SK-N-SH (cell line): ENCODE measurements around the gene CCDC185. TPM values are rescaled to one million over a fixed set of nuclear protein-coding genes. Genes with fewer than 3 reads are reported as not detected.

Experiments used
- CTCF ChIA-PET: fragments of 300-600, 350-600 bp; formaldehyde crosslinking; extraction: SDS; loops from one replicate; lab custom pipeline; 2021; lab: Yijun Ruan, JAX
- POLR2A ChIA-PET: fragments of 350-600 bp; sonication (Branson Sonifier 250); formaldehyde crosslinking; extraction: SDS; loops from one replicate; lab custom pipeline; 2020; ENCODE audit warnings: antibody characterized with exemption, inconsistent platforms; lab: Yijun Ruan, JAX
- DNase-seq: peaks from one replicate; pipeline ENCODE4 v3.0.0; 2012
- H2AFZ ChIP-seq: fragments of 200-600 bp; sonication (generic); 2 replicates; pipeline ENCODE4 v1.8.1; 2016; ENCODE audit warnings: antibody characterized with exemption, mild to moderate bottlenecking, low read depth
- H3F3A ChIP-seq: fragments of 200-600 bp; sonication (generic); replicated peaks from 2 replicates; pipeline ENCODE3; 2016; ENCODE audit warnings: antibody characterized with exemption, mild to moderate bottlenecking; ENCODE audit not compliant: insufficient read depth
- H3K27ac ChIP-seq, 2 experiments: fragments of 200-500 bp in 1 of 2; fragments of 200-600 bp in 1 of 2; sonication (Bioruptor generic) in 1 of 2; sonication (generic), shearing (Covaris generic) in 1 of 2; 2 replicates each; pipeline versions ENCODE4 v1.5.1 to v1.6.1; 2014 to 2016; ENCODE audit warnings: low read depth in 2 of 2, inconsistent platforms in 1 of 2, low read length in 1 of 2, mild to moderate bottlenecking in 1 of 2, mixed read lengths in 1 of 2
- H3K27me3 ChIP-seq: fragments of 200-600 bp; sonication (generic), shearing (Covaris generic); 2 replicates; pipeline ENCODE4 v1.6.1; 2016; ENCODE audit warnings: mixed run types; ENCODE audit not compliant: insufficient read depth
- H3K36me3 ChIP-seq, 2 experiments: fragments of 200-500 bp in 1 of 2; fragments of 200-600 bp in 1 of 2; sonication (Bioruptor generic) in 1 of 2; sonication (generic) in 1 of 2; replicated peaks in 1 of 2; 2 replicates each; pipeline versions ENCODE3 to v1.5.1; 2014 to 2016; ENCODE audit warnings: low read length in 1 of 2, mild to moderate bottlenecking in 1 of 2; ENCODE audit not compliant: insufficient read depth in 2 of 2, control insufficient read depth in 1 of 2
- H3K4me1 ChIP-seq, 2 experiments: fragments of 200-500 bp in 1 of 2; fragments of 200-600 bp in 1 of 2; sonication (Bioruptor generic) in 1 of 2; sonication (generic), shearing (Covaris generic) in 1 of 2; 2 replicates each; pipeline versions ENCODE4 v1.5.1 to v1.6.1; 2014 to 2016; ENCODE audit warnings: low read depth in 1 of 2, low read length in 1 of 2, mixed run types in 1 of 2; ENCODE audit not compliant: insufficient read depth in 2 of 2, control insufficient read depth in 1 of 2
- H3K4me2 ChIP-seq: fragments of 200-600 bp; sonication (generic), shearing (Covaris generic); 2 replicates; pipeline ENCODE4 v1.6.1; 2017; ENCODE audit warnings: mixed run types
- H3K4me3 ChIP-seq, 2 experiments: fragments of 200-500 bp in 1 of 2; fragments of 200-600 bp in 1 of 2; sonication (Bioruptor generic) in 1 of 2; sonication (generic), shearing (Covaris generic) in 1 of 2; 2 replicates each; pipeline versions ENCODE4 v1.5.1 to v1.8.1; 2014 to 2016; ENCODE audit warnings: low read depth in 2 of 2, inconsistent platforms in 1 of 2, low read length in 1 of 2, mild to moderate bottlenecking in 1 of 2, mixed read lengths in 1 of 2, moderate library complexity in 1 of 2
- H3K79me2 ChIP-seq: fragments of 200-600 bp; sonication (generic); 2 replicates; pipeline ENCODE4 v1.8.1; 2017; ENCODE audit warnings: mild to moderate bottlenecking; ENCODE audit not compliant: insufficient read depth
- H3K9ac ChIP-seq: fragments of 200-600 bp; sonication (generic); 2 replicates; pipeline ENCODE4 v1.6.1; 2017; ENCODE audit warnings: mixed run types
- H3K9me2 ChIP-seq: fragments of 200-600 bp; sonication (generic); 2 replicates; pipeline ENCODE4 v1.6.1; 2017; ENCODE audit warnings: mixed run types
- H3K9me3 ChIP-seq: fragments of 200-600 bp; sonication (generic); 2 replicates; pipeline ENCODE4 v1.6.1; 2017; ENCODE audit warnings: mixed run types, mild to moderate bottlenecking, moderate library complexity
- H4K20me1 ChIP-seq: fragments of 200-600 bp; sonication (generic); 2 replicates; pipeline ENCODE4 v1.6.1; 2017; ENCODE audit warnings: mild to moderate bottlenecking, mixed run types; ENCODE audit not compliant: insufficient read depth
- EZH2phosphoT487 ChIP-seq: fragments of 200-600 bp; sonication (generic); IDR thresholded peaks from 2 replicates; pipeline ENCODE4 v1.6.1; 2017; ENCODE audit warnings: low read depth, mixed run types, mild to moderate bottlenecking, antibody characterized with exemption, moderate library complexity, borderline replicate concordance
- FOXM1 ChIP-seq: IDR thresholded peaks from 2 replicates; pipeline ENCODE4 v1.4.0; 2012; ENCODE audit warnings: low read depth, mild to moderate bottlenecking
- NFIC ChIP-seq: IDR thresholded peaks from 2 replicates; pipeline ENCODE4 v1.4.0; 2012; ENCODE audit warnings: borderline replicate concordance
- NRF1 ChIP-seq: IDR thresholded peaks from 2 replicates; pipeline ENCODE4 v1.6.1; 2012; ENCODE audit warnings: low read depth, mild to moderate bottlenecking, low read length
- RFX5 ChIP-seq: IDR thresholded peaks from 2 replicates; pipeline ENCODE4 v1.6.1; 2012; ENCODE audit warnings: mild to moderate bottlenecking, improper control_type of control experiment, low read length
- RXRA ChIP-seq: IDR thresholded peaks from 2 replicates; pipeline ENCODE4 v1.4.0; 2012; ENCODE audit warnings: low read depth, mild to moderate bottlenecking, borderline replicate concordance
- TAF1 ChIP-seq: IDR thresholded peaks from 2 replicates; pipeline ENCODE4 v1.6.1; 2012; ENCODE audit warnings: low read depth, mild to moderate bottlenecking, low read length, moderate library complexity, borderline replicate concordance
- TCF12 ChIP-seq: IDR thresholded peaks from 2 replicates; pipeline ENCODE4 v1.4.0; 2012
- WGBS: methylation state at CpG from one replicate; pipeline ENCODE4 v1.1.6; 2017; ENCODE audit warnings: low lambda C conversion rate; 5-methylcytosine and 5-hydroxymethylcytosine counted together
- polyA plus RNA-seq, 3 experiments: library from polyadenylated mRNA; depleted of rRNA; stranded (reverse); fragments of >200 nt; gene quantifications; 2 replicates each; pipeline ENCODE4 v1.2.3, GENCODE V29; 2012
- TF ChIP-seq, protein P1 (sequence below): IDR thresholded peaks from 2 replicates; pipeline ENCODE4 v1.4.0; 2012; ENCODE audit warnings: low read depth
- TF ChIP-seq, protein P2 (sequence below): IDR thresholded peaks from 2 replicates; pipeline ENCODE4 v1.6.1; 2012; ENCODE audit warnings: mild to moderate bottlenecking, low read depth, low read length, moderate library complexity

Gene CCDC185
- polyA plus RNA-seq, 1 of the 3 experiments (the other 2 are of a cell fraction), result not detected

DNA sequence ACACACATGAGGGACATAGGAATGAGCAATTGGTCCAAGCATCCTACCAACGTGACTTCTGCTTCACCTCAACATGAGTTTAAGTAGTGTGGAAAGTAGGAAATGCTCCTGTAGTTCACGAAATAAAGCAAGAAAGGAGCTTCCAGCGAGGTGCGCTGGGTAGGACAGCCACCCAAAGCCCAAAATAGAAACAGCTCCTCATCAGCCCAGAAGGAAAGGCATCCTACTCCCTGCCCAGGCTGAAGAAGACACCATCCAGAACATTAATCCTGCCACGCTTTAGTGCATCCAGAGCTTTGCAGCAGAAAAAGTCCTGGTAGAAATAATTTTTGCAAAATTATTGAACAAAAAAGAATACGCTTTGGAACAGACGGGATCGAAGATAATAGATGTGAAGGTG, 25.9 kb downstream of the CCDC185 start:
- TF ChIP-seq TAF1, result no peak
- no peak for TF ChIP-seq RFX5
- TF ChIP-seq, protein P1, sequence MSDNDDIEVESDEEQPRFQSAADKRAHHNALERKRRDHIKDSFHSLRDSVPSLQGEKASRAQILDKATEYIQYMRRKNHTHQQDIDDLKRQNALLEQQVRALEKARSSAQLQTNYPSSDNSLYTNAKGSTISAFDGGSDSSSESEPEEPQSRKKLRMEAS, result no peak
- H3K27me3 ChIP-seq, result no peaks in the 10 kb centered on the region
- no peaks in the 10 kb centered on the region for H4K20me1 ChIP-seq
- no peak overlapping the region for H3K4me3 ChIP-seq
- ChIA-PET CTCF (interaction anchor here (1.3 kb wide), 1 partner anchor 8 kb away, joined by 3 read pairs; no protein-coding TSS in a partner anchor), POLR2A (no interaction called here)
- H3K9me3 ChIP-seq, result no peaks in the 10 kb centered on the region
- no peaks in the 10 kb centered on the region for H3K79me2 ChIP-seq
- no peaks in the 10 kb centered on the region for H3K9me2 ChIP-seq
- no peaks in the 10 kb centered on the region for H3F3A ChIP-seq
- no peak for DNase-seq
- no peak overlapping the region for H3K27ac ChIP-seq
- no peaks in the 10 kb centered on the region for H3K36me3 ChIP-seq
- H3K4me2 ChIP-seq, result no peak overlapping the region
- 51% methylated on average over 8 of the region's 8 CpGs for WGBS
- H3K9ac ChIP-seq, result no peak overlapping the region
- no peaks in the 10 kb centered on the region for H3K4me1 ChIP-seq
- H2AFZ ChIP-seq, result no peak overlapping the region

GRCh38 chr1:223419561-223419960, 26.3 kb downstream of the CCDC185 start:
- Histone ChIP-seq H3K4me3 (no peak overlapping the region), H3K36me3 (no peaks in the 10 kb centered on the region), H3K4me1 (no peaks in the 10 kb centered on the region), H3K9ac (no peak overlapping the region), H3K9me2 (no peaks in the 10 kb centered on the region), H3F3A (no peaks in the 10 kb centered on the region), H3K9me3 (no peaks in the 10 kb centered on the region), H3K27me3 (no peaks in the 10 kb centered on the region), H3K4me2 (no peak overlapping the region), H3K27ac (no peak overlapping the region), H3K79me2 (no peaks in the 10 kb centered on the region), H4K20me1 (no peaks in the 10 kb centered on the region), H2AFZ (no peak overlapping the region)
- 45% methylated on average over 10 of the region's 10 CpGs for WGBS
- no peak for DNase-seq
- TF ChIP-seq TCF12 (no peak), FOXM1 (no peak), RXRA (no peak), NFIC (no peak), NRF1 (no peak)
- CTCF ChIA-PET, result interaction anchor here (1.3 kb wide), 1 partner anchor 8 kb away, joined by 3 read pairs; no protein-coding TSS in a partner anchor
- POLR2A ChIA-PET, result no interaction called here

GRCh38 chr1:223421025-223421424, 27.8 kb downstream of the CCDC185 start:
- no peaks in the 10 kb centered on the region for H3F3A ChIP-seq
- WGBS, result 0% methylated on average over 1 of the region's 1 CpG
- ChIA-PET CTCF (no interaction called here), POLR2A (no interaction called here)
- H3K79me2 ChIP-seq, result no peaks in the 10 kb centered on the region
- H3K4me1 ChIP-seq, result no peaks in the 10 kb centered on the region
- no peak for TF ChIP-seq EZH2phosphoT487
- TF ChIP-seq, protein P2, sequence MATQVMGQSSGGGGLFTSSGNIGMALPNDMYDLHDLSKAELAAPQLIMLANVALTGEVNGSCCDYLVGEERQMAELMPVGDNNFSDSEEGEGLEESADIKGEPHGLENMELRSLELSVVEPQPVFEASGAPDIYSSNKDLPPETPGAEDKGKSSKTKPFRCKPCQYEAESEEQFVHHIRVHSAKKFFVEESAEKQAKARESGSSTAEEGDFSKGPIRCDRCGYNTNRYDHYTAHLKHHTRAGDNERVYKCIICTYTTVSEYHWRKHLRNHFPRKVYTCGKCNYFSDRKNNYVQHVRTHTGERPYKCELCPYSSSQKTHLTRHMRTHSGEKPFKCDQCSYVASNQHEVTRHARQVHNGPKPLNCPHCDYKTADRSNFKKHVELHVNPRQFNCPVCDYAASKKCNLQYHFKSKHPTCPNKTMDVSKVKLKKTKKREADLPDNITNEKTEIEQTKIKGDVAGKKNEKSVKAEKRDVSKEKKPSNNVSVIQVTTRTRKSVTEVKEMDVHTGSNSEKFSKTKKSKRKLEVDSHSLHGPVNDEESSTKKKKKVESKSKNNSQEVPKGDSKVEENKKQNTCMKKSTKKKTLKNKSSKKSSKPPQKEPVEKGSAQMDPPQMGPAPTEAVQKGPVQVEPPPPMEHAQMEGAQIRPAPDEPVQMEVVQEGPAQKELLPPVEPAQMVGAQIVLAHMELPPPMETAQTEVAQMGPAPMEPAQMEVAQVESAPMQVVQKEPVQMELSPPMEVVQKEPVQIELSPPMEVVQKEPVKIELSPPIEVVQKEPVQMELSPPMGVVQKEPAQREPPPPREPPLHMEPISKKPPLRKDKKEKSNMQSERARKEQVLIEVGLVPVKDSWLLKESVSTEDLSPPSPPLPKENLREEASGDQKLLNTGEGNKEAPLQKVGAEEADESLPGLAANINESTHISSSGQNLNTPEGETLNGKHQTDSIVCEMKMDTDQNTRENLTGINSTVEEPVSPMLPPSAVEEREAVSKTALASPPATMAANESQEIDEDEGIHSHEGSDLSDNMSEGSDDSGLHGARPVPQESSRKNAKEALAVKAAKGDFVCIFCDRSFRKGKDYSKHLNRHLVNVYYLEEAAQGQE, result no peak
- no peaks in the 10 kb centered on the region for H3K27me3 ChIP-seq
- H3K9me3 ChIP-seq, result no peaks in the 10 kb centered on the region
- no peak overlapping the region for H3K9ac ChIP-seq
- H3K36me3 ChIP-seq, result no peaks in the 10 kb centered on the region
- H3K4me2 ChIP-seq, result no peak overlapping the region
- no peak overlapping the region for H2AFZ ChIP-seq
- H3K27ac ChIP-seq, result no peak overlapping the region
- H3K4me3 ChIP-seq, result no peak overlapping the region
- no peaks in the 10 kb centered on the region for H3K9me2 ChIP-seq
- no peaks in the 10 kb centered on the region for H4K20me1 ChIP-seq
- no peak for DNase-seq
